Calu3 (cell line): Measurements from ENCODE around the gene ETF1. TPM values are rescaled to one million over a fixed set of nuclear protein-coding genes. Genes with fewer than 3 reads are reported as not detected.

Experiments used
- Bru-seq: library from RNA; stranded (reverse); fragments of 400-500 nt; gene quantifications from one replicate; lab custom pipeline; 2021; lab: Mats Ljungman, UMichigan
- BruChase-seq, 2 experiments: library from RNA; stranded (reverse); fragments of 400-500 nt; gene quantifications; one replicate each; lab custom pipeline; 2021; lab: Mats Ljungman, UMichigan
- BruUV-seq: library from RNA; stranded (reverse); fragments of 400-500 nt; replicated peaks from 2 replicates; lab custom pipeline; 2021; lab: Mats Ljungman, UMichigan
- CTCF ChIA-PET: fragments of 300-600 bp; sonication (Branson Sonifier 250); formaldehyde crosslinking; loops from one replicate; lab custom pipeline; 2022; ENCODE audit warnings: antibody characterized with exemption; lab: Charles Lee
- DNase-seq: peaks from one replicate; pipeline ENCODE4 v3.0.0; 2022
- H3K27ac Mint-ChIP-seq: one replicate; pipeline ENCODE4 v1.8.0; 2022; ENCODE audit warnings: mixed read lengths; ENCODE audit not compliant: unreplicated experiment
- H3K27me3 Mint-ChIP-seq: one replicate; pipeline ENCODE4 v1.8.0; 2022; ENCODE audit warnings: mixed read lengths; ENCODE audit not compliant: unreplicated experiment
- H3K36me3 Mint-ChIP-seq: one replicate; pipeline ENCODE4 v1.8.0; 2022; ENCODE audit warnings: mild to moderate bottlenecking, moderate library complexity, mixed read lengths; ENCODE audit not compliant: insufficient read depth, unreplicated experiment
- H3K4me1 Mint-ChIP-seq: one replicate; pipeline ENCODE4 v1.8.0; 2022; ENCODE audit warnings: mild to moderate bottlenecking, low read depth, mixed read lengths; ENCODE audit not compliant: unreplicated experiment
- H3K4me3 Mint-ChIP-seq: one replicate; pipeline ENCODE4 v1.8.0; 2022; ENCODE audit warnings: mild to moderate bottlenecking, low read depth, moderate library complexity, mixed read lengths; ENCODE audit not compliant: unreplicated experiment
- H3K9me3 Mint-ChIP-seq: one replicate; pipeline ENCODE4 v1.8.0; 2022; ENCODE audit warnings: low read depth, mixed read lengths; ENCODE audit not compliant: unreplicated experiment
- intact Hi-C: fragments of 100-400 bp; cut with micrococcal nuclease; formaldehyde crosslinking; loops from one replicate; pipeline ENCODE4 v1.10.0; 2022; ENCODE audit not compliant: unreplicated experiment
- long read RNA-seq: library from polyadenylated mRNA; stranded (forward); transcript quantifications from one replicate; pipeline ENCODE4 v2.0.0, GENCODE V29; 2022
- total RNA-seq: library from RNA; stranded (reverse); gene quantifications from 2 replicates; pipeline ENCODE4 v1.2.3, GENCODE V29; 2022
- TF ChIP-seq, protein P1 (sequence below): fragments of 200-600 bp; IDR thresholded peaks from one replicate; pipeline ENCODE4 v1.8.0; 2022; ENCODE audit warnings: antibody characterized with exemption; ENCODE audit not compliant: unreplicated experiment

ETF1 gene
- 159 and 164 TPM in 2 replicates for total RNA-seq
- Bru-seq, nascent RNA, result percentile 98 among the genes with signal in this experiment
- BruChase-seq, experiment 1, labeled RNA remaining after a 6-hour chase, result percentile 98 among the genes with signal in this experiment
- BruChase-seq, experiment 2, labeled RNA remaining after a 2-hour chase, result percentile 97 among the genes with signal in this experiment
- long read RNA-seq, transcript ETF1-201 (11 exons, 3,742 nt), result major isoform, 57 of 103 reads
- long read RNA-seq, partial matches to known transcripts, result 21 of 103 reads
- long read RNA-seq, other reads (novel, unspliced or antisense), result 23 of 103 reads

GRCh38 chr5:138542956-138543729 lies at the start of gene ETF1:
Gene ETF1 (minus strand): TSS chr5:138543236. CDS start chr5:138542918, 318 bp downstream.
- TF ChIP-seq, protein P1, sequence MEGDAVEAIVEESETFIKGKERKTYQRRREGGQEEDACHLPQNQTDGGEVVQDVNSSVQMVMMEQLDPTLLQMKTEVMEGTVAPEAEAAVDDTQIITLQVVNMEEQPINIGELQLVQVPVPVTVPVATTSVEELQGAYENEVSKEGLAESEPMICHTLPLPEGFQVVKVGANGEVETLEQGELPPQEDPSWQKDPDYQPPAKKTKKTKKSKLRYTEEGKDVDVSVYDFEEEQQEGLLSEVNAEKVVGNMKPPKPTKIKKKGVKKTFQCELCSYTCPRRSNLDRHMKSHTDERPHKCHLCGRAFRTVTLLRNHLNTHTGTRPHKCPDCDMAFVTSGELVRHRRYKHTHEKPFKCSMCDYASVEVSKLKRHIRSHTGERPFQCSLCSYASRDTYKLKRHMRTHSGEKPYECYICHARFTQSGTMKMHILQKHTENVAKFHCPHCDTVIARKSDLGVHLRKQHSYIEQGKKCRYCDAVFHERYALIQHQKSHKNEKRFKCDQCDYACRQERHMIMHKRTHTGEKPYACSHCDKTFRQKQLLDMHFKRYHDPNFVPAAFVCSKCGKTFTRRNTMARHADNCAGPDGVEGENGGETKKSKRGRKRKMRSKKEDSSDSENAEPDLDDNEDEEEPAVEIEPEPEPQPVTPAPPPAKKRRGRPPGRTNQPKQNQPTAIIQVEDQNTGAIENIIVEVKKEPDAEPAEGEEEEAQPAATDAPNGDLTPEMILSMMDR, result no peak
- Mint-ChIP-seq H3K27ac (peak within 1 kb of the TSS; percentile 88), H3K36me3 (peaks cover 51% of the 10 kb centered on the region), H3K9me3 (no peaks in the 10 kb centered on the region), H3K4me1 (peaks cover 51% of the 10 kb centered on the region), H3K27me3 (no peaks in the 10 kb centered on the region), H3K4me3 (peak within 1 kb of the TSS; percentile 80)
- peak; percentile 100 for DNase-seq
- intact Hi-C loops, result loop anchor here (10.0 kb wide), 1 partner anchor 78 kb away; the partner anchor contains the start of gene EGR1
- BruUV-seq, result no TSS peak
- CTCF ChIA-PET, result interaction anchor here (0.7 to 1.0 kb wide), 3 partner anchors 13 to 189 kb away, joined by 3 read pairs; partner anchors contain the start of gene EGR1

DNA sequence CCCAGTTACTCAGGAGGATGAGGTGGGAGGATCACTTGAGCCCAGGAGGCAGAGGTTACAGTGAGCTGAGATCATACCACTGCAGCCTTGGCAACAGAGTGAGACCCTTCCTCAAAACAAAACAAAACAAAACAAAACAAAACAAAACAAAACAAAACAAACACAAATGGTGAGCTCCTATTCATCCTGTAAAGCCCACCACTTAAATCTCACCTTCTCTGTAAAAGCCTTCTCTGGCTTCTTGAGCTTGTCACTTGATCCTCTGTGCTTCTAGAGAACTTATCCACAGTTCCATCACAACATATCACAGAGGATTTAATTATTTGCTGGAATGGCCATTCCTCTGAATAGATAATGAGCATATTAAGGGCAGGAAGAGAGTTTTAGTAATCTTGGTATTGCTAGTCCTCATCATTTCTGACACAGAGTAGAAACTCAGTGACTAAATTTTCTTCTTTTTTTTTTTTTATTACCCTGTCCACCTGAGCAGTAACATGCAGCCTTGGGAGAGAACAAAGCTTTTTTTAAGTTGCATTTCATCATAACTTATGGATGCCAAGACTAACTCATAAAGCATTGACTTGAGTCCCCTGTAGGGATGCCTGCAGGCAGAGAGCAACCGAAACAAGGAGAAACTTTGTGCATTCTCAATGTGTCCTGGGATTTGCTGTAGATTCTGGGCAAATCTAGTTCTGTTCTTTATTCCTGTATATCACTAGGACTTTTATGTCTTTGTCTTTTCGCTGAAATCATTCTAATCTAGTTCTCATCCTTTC lies 45.2 kb upstream of the ETF1 start:
- Mint-ChIP-seq H3K27ac (no peak overlapping the region), H3K4me1 (no peaks in the 10 kb centered on the region), H3K36me3 (no peaks in the 10 kb centered on the region), H3K4me3 (no peak overlapping the region), H3K9me3 (no peaks in the 10 kb centered on the region), H3K27me3 (peaks cover 32% of the 10 kb centered on the region)
- TF ChIP-seq, protein P1, result no peak
- intact Hi-C loops, result no loop called here
- no TSS peak for BruUV-seq
- no peak for DNase-seq
- CTCF ChIA-PET, result no interaction called here

DNA sequence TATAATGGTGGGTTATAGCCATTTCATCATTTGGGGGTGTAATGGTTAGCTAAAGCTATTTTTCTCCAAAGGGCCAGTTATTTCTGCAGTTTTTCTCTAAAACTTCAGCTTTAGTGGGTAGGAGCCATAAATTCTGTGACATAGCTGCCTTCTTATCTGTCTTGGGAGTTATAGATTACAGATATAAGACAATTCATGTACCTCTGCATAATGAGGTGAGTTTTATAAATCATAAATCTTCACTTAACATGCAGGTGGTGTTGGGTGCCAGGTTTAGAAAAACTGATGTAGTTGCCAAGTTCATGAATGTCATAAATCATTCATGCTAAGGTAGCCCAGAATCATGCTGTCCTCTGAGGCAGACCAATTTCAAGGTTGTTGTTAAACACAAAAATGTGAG lies 42.1 kb upstream of the ETF1 start:
- intact Hi-C loops, result no loop called here
- H3K4me1 Mint-ChIP-seq, result no peaks in the 10 kb centered on the region
- H3K36me3 Mint-ChIP-seq, result no peaks in the 10 kb centered on the region
- no peak for DNase-seq
- H3K9me3 Mint-ChIP-seq, result no peaks in the 10 kb centered on the region
- H3K27me3 Mint-ChIP-seq, result peaks cover 32% of the 10 kb centered on the region
- no peak overlapping the region for H3K4me3 Mint-ChIP-seq
- CTCF ChIA-PET, result interaction anchor here (0.6 to 1.1 kb wide), 2 partner anchors 10 to 113 kb away, joined by 3 read pairs; no protein-coding TSS in a partner anchor
- no peak overlapping the region for H3K27ac Mint-ChIP-seq
- no TSS peak for BruUV-seq
- TF ChIP-seq, protein P1, result no peak
